NCI-H526 (cell line): ENCODE measurements around the gene ST3GAL3.

Experiments
- DNase-seq, 2 experiments: peaks; one replicate each; lab custom pipeline; 2025; lab: John Stamatoyannopoulos, UW

The ST3GAL3 gene

GRCh38 chr1:43963006-43963405 is 255.7 kb downstream of the ST3GAL3 start:
- DNase-seq: no peak

- DNase-seq: no peak
Observed at GRCh38 chr1:43963890-43964289, 256.6 kb downstream of the ST3GAL3 start.

GRCh38 chr1:43965316-43965715 is 258.0 kb downstream of the ST3GAL3 start:
- DNase-seq: no peak

GRCh38 chr1:43968348-43968948 is 261.1 kb downstream of the ST3GAL3 start:
- no peak for DNase-seq

- DNase-seq: no peak
Observed at GRCh38 chr1:43969416-43969745, 262.0 kb downstream of the ST3GAL3 start.

- peak; percentile 99 to 100 for DNase-seq
Observed at GRCh38 chr1:43969746-43970466, 262.6 kb downstream of the ST3GAL3 start, which contains the start of gene DPH2. TSS of gene DPH2 (plus strand) at chr1:43970010. CDS start at chr1:43970176, 166 bp downstream.

GRCh38 chr1:43970502-43970901 is 263.2 kb downstream of the ST3GAL3 start:
- DNase-seq: no peak

- no peak for DNase-seq
Observed at GRCh38 chr1:43970911-43971310, 263.6 kb downstream of the ST3GAL3 start.

- DNase-seq: no peak
Observed at GRCh38 chr1:43971336-43971980, 264.1 kb downstream of the ST3GAL3 start.

- DNase-seq: no peak
Observed at GRCh38 chr1:43973981-43974442, 266.7 kb downstream of the ST3GAL3 start.

- peak; percentile 94 to 100 for DNase-seq
Observed at GRCh38 chr1:43974443-43975248, 267.3 kb downstream of the ST3GAL3 start, which contains the start of gene ATP6V0B. TSS of gene ATP6V0B (plus strand) at chr1:43974960. CDS start at chr1:43975041, 81 bp downstream.

- peak; percentile 56 to 73 for DNase-seq
Observed at GRCh38 chr1:43975249-43975961, 268.1 kb downstream of the ST3GAL3 start.

- peak in 1 of 2 experiments; percentile 26 for DNase-seq
Observed at GRCh38 chr1:43976045-43976444, 268.7 kb downstream of the ST3GAL3 start.

GRCh38 chr1:43976890-43977289 is 269.6 kb downstream of the ST3GAL3 start:
- no peak for DNase-seq

- no peak for DNase-seq
Observed at GRCh38 chr1:43977376-43978263, 270.3 kb downstream of the ST3GAL3 start.

- DNase-seq: no peak
Observed at GRCh38 chr1:43978264-43978550, 270.9 kb downstream of the ST3GAL3 start.

GRCh38 chr1:43978551-43979260 is 271.4 kb downstream of the ST3GAL3 start, which contains the start of gene B4GALT2:
TSS of gene B4GALT2 (plus strand) at chr1:43979210. CDS start at chr1:43981161, 1,951 bp downstream.
- peak in 1 of 2 experiments; percentile 78 for DNase-seq

- no peak for DNase-seq
Observed at GRCh38 chr1:43979261-43979527, 271.9 kb downstream of the ST3GAL3 start.

- peak in 1 of 2 experiments; percentile 74 for DNase-seq
Observed at GRCh38 chr1:43979528-43980254, 272.4 kb downstream of the ST3GAL3 start.
